GM13977 (cell line): ENCODE measurements around the gene DNAJB8.

ENCODE experiments used
- DNase-seq: peaks from one replicate; pipeline ENCODE4 v3.0.0; 2012; ENCODE audit warnings: low spot score
- CTCF ChIP-seq: IDR thresholded peaks from 2 replicates; pipeline ENCODE4 v1.5.1; 2012; ENCODE audit warnings: mild to moderate bottlenecking, control low read depth; ENCODE audit not compliant: insufficient read depth; ENCODE audit errors: extremely low read depth, missing control alignments
- in situ Hi-C: fragments of 300-500 bp; cut with MboI; formaldehyde crosslinking; loops from one replicate; pipeline ENCODE4 v1.12.0; 2022; ENCODE audit warnings: low sequenced_read_pairs, low pct_unique_long_range_greater_than_20kb, mixed read lengths, inconsistent platforms; ENCODE audit not compliant: unreplicated experiment

Gene DNAJB8

GRCh38 chr3:128470134-128470899 is 3.6 kb upstream of the DNAJB8 start:
- in situ Hi-C loops: no loop called here
- TF ChIP-seq CTCF: no peak
- no peak for DNase-seq

- TF ChIP-seq CTCF: no peak
- DNase-seq: no peak
- in situ Hi-C loops: no loop called here
Measured at GRCh38 chr3:128469556-128469955, 2.9 kb upstream of the DNAJB8 start.

DNA sequence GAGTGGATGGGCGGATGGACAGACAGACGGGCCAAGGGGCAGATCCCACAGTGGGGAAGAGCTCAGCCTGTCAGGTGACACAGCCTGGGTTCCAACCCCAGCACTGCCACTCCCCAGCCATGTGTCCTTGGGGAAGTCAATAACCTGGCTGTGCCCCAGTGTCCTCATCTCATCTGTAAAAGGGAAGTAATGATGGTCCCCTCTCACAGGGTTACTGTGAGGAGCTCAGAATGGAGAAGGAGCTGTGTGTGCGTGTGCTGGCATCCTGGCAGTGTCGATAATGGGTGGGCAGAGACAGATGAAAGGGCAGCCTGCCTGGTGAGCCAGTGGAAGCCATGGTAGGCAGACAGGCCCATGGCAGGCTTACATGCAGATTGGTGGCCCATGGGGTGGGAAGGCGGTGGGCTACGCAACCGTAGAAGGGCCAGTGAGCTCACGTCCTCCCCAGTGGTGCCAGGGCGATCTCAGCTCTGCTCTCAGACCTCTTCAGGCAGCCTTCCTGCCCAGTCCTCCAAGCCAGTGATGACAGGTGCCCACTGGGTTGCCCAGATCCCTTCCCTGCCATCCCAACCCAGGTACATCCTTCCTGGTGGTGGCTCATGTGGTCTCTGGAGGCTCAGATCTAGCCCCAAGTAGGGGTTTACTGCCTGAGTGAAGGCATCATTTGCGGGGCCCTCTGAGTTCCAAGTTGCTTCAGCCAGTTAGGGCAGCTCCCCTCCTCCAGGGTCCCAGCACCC is 2.3 kb upstream of the DNAJB8 start:
- DNase-seq: no peak
- in situ Hi-C loops: no loop called here
- no peak for TF ChIP-seq CTCF

DNA sequence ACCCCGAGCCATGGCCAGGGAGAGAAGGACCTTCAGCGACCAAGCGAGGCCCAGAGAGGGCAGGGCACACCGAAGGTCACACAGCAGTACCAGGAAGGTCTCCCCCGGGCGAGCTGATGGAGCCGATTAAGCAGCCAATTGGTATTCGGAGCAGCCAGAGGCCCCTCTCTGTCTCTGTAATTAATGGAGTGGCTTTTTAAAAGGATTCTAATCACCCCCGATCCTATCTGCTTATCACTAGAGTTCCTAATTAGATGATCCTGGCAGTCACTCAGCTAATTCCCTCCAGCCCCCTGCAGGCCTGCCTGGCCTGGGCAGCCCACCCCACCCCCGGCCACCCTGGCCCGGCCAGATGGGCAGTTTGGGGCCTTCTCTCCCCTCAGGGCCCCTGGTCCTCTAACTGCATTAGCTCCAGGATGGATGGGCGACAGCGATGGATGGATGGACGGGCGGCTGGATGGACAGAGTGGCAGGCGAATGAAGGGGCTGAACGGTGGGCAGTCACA is 1.6 kb upstream of the DNAJB8 start:
- in situ Hi-C loops: no loop called here
- TF ChIP-seq CTCF: no peak
- DNase-seq: no peak

- no peak for TF ChIP-seq CTCF
- in situ Hi-C loops: no loop called here
- no peak for DNase-seq
Measured at GRCh38 chr3:128464702-128465101, 2.0 kb downstream of the DNAJB8 start.

DNA sequence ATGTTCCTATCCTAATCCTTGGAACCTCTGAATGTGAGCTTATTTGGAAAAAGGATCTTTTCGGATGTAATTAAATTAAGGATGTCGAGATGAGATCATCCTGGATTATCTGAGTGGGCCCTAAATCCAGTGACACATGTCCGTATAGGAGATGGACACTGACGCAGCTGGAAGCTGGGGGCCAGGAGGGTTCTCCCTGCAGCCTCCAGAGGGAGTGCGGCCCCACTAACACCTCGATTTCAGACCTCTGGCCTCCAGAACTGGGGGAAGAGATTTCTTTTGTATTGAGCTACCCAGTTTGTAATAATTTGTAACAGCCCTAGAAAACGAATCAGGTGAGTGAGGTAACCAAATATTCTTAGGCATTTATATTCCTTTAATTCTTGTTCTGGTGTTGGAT is 2.5 kb downstream of the DNAJB8 start:
- no peak for DNase-seq
- in situ Hi-C loops: no loop called here
- no peak for TF ChIP-seq CTCF
